ENCODE data around the gene NTM.
"Not testable (repeated sequence)": the region's sequence is repeated elsewhere in the genome, so short reads cannot be mapped to it uniquely, and the experiment has no call there.

NTM gene

DNA sequence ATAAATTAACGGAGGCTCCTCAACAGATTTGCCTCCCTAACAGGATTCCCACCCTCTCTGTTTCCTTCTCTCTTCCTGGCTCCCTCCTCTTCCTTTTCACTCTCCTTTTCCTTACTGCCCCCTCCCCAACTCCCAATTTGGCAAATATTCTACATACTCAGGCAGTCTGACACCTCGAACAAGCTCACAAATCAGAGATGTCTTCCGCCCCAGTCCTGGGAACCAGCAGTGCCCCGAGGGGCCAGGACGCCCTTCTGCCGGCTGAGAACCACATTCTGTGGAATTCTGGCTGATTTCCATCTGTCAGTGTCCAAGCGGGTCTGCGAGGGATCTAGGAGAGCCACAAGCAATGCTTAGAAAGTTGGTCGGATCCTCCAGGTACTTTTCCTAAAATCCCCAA lies 94.0 kb downstream of the NTM start:
- DNase-seq, result no peak

DNA sequence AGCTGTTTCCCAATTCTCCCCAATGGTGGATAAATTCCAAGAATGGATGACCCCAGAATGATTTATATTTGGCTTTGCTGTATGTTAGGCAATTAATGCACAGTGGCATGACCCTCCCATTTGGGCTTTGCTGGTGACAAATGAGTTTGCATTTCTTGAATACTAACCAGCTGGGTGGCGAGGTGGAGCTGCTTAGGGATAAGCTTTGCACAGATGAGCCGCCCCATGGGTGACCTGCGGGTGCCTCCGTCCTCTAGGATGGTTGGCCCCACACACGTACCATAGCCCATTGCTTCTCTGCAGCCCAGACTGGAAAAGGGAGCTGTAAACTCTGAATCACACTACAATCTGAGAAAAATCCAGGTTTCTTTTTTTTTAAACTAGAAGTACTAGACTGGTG lies 94.6 kb downstream of the NTM start:
- DNase-seq, result no peak

DNA sequence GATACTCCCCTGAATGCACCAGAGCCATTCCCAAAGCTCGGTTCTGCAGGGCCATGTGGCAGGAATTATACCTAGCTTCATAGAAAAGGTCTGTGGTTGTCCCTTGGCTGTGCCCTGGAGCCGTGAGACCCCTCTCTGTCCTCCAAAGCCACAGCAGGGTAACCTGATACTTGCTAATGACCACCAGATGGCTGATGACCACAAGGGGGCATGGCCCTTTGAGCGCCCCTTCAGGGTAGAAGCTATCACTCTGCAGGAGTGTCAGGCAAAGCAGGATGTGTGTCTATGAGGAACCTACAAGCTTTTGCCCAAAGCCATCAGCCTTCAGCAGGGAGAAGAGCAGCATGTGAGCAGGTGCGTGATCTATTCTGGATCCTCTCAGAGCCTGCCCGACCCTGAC lies 95.3 kb downstream of the NTM start:
- DNase-seq, result no peak

DNA sequence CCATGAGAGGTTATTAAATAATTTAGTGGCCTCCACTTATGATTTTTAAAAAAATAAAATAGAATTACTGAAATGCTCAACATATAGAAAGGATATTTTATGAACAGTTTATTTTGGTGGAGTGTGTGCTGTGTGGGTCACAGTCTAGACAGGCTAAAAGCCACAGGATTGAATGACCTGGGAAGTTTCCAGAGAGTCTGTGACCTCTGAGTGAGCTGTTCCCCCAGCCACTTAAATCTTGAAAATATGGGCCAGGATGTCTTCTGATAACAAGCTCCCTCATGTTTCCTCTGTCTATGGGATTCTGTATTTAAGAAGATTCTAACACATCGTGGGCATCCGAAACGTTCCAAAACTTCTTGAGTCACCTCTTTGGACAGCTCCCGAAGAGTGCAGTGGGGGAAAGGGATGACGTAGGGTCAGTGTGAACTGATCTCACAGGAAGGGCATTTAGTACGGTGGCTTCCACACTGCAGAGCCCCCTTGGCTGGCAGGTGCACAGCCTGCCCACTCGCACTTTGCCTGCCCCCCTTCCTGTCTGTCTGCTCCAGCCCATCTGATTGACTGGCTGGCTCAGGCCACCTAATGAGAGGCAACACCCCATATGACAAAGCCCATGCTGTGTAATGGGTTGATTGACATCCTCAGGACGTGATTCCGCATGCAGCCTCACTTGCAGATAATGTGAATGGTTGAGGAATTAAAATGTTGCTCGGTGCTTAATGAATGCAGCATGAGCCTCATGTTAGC lies 97.4 kb downstream of the NTM start:
- DNase-seq, result no peak

DNA sequence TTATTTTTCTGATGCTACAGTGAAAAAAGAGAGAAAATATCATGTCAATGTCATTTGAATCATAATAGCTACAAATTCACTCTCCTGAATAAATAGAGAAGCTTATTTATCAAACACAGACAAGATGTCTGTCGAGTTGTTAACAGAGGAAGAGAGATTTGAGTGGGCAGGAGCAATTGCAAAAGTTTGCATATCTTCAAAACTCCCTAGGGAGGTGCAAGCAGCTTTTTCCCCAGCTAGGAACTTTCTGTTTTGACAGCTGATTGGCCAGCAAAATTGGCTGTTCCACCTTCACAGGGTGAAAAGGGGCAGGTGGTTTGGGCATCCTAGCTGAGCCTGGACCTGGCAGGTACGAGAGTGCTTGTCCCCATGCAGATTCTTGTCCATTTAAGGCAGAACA lies 98.2 kb downstream of the NTM start:
- no peak for DNase-seq

DNA sequence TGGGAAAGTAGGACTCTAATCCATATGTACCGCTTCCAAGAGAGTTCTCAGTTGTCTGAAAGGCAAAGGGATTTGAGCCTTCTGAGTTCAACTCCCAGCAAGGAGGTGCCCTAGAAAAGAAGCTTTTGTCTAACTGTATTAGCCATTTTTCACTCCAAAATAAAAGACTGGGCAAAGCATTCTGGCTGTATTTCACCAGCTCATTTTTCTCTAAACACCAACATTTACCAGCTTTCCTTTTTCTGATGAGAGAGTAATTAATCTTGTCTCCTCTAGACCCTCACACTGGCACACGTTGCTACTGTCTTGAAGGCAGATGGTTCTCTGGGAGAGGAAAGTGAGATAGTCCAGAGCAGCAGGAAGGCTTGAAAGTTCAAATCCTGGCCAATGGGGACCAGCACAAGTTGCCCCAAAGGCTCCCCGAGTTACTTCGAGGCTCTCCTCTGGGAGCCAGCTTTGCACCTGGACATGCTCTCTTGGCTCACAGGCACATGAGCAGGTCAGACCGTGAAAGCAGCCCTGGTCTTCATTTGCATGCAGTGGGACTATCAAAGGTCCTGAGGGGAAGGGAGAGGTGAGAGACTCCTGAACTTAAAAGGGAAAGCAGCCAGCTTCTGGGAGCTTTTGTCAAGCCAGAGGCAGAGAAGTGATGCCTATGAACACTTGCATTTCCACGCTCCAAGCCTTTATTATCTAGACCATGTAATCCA lies 100.0 kb downstream of the NTM start:
- no peak for DNase-seq

DNA sequence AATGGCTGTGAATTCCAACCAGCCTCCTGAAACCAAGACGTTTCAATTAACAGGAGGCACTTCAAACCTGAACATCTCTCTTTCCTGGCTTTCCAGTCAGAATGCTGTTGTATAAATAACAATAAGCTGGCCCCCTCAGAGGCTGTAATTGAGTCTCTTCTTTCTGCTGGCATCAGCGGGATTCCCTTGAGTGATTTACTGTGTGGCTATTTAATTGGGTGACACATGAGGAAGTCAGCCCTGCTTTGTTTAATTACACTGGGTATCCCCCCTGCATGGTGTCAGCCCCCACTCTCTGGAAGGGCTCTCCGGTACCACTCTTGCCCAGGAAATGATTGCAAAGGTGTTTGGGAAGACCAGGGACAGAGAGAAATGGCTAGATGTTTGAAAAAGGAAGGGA lies 101.6 kb downstream of the NTM start:
- DNase-seq, result no peak

DNA sequence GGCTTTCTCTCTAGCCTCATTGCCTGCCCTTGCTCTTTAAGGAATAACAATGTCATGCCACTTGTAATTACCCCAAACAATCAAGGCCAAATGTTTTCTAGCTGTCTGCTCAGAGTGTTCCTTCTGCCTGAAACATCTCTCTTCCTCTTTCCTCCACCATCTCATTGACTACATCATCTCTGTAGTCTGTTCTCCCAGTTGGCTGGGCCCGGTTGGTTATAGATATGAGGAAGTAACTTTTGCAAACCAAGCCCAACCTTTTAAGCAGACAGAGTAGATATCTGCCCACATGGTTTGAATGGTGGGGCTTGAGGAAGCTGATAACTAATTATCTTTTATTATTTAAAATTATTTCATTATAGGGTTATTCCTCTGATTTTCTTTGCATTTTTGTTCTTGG lies 104.5 kb downstream of the NTM start:
- DNase-seq, result no peak

DNA sequence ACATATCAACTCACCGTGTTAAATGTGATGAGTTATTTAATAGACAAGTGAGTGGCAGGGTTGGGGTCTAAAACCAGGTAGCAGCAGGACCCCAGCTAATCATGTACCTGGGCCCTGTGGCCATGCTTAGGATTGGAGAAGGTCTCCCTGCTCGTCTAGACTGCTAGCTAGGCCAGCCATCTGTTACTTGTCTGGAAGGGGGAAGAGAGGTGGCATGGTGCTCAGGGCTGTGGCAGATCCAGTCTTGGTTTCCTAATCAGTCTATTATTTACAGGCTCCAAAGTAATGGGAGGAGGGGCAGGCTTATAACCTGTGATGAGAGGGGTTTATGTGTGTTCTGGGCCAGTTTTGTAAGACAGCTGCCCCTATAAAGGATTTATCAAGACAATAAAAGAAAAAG lies 105.9 kb downstream of the NTM start:
- no peak for DNase-seq

DNA sequence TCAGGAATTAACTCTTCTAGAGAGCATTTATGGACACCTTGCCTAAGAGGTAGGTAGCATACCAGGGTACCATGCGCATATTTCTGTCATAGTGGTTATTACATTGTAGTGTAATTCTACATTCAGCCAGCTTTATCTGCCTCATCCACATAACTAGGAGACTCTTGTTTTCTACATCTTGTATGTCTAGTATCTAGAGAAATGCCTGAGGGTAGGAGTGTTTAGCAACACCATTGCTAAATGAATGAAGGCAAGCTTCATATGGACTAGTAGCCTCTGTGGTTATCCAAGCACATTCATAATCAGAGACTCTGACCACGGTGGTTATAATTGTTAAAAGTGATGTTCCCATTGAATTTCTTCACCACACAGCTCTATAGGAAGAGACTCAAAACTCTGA lies 107.9 kb downstream of the NTM start:
- DNase-seq, result no peak

DNA sequence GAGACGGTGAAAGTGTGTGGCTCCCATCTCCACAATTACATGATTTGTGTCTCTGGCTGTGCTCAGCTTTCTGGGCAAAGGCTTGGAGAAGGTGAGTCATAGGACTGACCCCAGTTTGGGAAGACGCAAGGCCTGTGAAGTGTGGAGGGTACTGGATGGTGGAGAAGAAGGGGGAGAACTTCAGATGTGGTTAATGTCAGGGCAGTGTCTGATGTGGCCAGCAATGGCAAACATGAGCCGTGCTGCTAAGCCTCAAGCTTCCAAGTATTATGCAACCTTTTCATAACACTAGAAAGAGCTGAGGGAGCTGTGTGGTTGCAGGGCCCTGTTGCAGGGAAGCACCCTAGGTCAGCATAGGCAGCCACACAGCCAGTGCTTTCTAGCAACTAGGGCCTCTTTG lies 110.9 kb downstream of the NTM start:
- no peak for DNase-seq

DNA sequence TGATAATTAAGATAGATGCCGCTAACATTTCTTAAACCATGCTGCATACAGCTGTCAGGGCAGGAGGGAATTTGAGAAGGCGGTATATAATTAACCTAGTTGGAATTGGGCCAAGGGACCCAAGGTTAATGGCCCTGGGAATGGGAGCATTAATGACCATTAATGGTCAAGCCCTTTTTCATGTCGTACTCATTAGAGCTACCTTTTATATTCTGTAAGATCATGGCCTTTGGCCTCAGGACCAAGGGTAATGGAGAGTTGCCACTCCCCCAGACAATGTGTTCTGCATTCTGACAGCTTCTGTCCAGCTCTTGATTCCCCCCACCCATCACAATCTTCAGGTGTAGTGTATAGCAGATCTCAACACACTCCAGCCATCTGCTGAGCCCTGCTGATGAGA lies 111.6 kb downstream of the NTM start:
- DNase-seq, result no peak

DNA sequence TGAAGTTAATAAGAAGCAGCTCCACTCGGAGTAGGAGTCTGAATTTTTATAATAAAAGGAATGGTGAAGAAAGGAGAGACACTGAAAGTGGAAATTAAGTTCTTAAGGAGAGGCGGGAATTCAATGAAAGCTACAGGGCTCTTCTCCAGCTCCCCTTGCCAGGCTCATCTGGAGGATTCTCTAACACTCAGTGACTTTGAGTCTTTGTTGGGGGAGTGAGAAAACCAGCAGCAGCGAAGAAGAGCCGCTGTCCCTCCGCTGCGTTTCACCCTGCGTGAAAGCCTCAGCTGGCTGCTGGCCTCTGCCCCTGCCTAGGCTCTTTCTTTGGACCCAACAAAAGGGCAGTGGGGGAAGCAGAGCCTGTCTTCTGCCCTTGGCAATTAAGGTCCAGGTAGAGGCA lies 113.0 kb downstream of the NTM start:
- no peak for DNase-seq

DNA sequence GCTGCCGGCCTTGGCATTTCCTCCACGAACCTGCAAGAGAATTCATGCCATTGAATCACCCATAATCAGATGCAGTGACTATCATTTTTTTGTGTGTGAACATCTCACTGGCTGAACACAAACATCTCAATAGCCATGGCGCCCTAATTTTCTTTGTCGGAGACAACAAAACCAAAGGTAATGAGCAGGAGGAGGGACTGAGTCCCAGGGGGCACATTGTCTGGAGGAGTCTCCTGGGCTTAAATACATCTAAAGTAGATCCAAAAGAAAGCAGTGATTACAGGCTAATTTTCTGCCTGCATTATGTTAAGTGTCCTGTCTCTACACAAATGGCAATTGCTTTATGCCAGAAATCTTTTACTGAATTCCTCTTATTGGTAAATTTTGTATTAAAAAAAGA lies 113.5 kb downstream of the NTM start:
- no peak for DNase-seq

DNA sequence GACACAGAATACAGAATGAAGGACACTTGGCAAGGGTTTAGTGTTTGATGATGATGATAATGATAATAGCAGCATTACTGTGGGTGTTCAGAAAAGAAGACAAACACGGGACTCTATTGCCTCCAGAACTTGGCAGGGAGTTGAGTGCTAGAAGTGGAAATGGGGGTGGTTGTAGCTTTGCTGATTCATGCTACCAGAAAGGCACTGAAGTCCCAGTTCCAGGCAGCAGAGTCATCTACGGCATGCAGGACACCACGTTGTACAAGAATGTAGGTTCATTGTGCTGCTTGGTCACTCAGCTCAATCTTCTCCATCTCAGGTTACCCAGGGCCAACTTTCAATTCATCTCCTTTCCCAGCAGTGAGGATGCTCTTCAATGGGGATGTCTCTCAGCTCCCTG lies 115.7 kb downstream of the NTM start:
- DNase-seq, result no peak

DNA sequence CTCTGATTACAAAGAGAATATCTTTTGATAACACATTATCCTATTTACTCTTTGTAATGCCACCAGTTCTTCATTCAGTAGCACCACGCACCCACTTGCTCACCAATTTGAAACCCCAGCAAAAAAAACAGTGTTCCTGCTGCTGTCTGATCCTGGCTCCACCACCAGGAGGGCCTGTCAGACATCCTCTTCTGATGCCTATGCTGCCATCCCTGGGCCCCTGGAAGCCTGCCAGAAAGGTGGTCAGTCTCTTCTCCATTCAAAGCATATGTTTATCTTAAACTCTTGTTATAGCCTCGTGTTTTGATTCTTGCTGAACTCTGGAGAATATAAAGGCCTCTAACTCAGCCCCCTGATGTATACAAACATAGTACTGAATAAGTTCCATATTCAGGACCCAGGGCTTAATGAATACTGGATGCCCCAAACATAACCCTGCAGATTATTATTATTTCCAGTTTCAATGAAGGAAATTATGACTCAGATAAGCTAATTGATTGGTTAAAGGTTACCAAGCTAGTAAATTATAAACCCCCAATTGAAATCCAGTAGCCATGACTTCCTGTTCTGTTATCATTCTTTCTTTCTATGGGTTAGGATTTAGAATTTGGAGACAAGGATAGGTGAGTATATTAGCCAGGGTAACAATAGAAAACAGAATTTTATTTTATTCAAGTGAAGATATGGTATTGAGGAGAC lies 116.7 kb downstream of the NTM start:
- no peak for DNase-seq

DNA sequence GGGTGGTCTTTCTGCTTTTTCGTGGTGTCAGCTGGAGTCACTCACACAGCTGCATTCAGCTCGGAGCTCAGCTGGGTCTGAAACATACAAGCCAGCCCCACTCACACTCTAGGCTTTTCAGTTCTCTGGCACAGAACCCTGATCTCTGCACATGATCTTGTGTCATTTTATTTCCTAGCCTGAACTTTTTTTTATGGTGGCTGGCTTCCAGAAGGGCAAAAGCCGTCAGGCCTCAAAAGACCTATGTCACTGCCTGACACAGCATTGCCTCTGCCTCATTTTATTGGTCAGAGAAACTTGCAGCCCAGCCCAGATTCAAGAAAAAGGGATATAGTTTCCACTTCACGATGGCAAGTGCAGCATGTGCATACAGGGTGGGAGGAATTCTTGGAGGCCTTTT lies 117.8 kb downstream of the NTM start:
- no peak for DNase-seq

DNA sequence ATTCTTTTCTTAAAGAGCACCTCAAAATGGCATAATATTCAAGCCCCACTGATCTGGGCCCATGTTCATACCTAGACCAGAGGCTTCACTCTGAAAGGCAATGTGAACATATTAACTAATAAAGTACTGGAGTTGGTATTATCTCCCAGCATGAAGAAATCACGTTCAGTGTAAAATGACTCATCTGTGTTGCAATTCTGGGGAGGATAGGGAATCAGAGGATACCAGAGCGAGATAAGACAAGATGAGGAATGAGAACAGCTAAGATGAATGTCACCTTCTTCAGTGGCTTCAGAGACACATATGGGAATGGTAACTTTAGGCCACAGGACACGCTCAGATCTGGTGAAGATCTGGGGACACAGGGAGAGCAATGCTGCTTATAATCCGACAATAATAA lies 121.1 kb downstream of the NTM start:
- DNase-seq, result no peak

DNA sequence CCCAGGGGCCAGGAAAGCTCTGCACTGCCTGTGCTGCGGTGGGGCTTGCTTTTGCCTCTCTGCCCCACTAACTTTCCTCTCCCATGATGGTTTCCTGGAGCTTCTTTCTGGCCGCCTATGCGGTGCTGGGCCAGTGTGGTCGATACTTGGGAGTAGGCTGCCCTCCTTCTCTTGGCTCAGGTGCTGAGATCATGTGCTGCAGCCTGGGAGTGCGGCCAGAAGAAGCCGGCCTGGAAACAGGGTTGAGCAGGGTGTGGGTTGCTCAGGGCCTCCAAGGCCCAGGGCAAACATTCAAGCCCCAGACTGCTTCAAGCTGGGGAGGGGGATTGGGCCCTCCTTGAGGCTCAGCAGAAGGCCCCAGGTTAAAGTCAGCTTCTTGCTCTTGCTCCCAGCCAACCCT lies 125.0 kb downstream of the NTM start:
- no peak for DNase-seq

DNA sequence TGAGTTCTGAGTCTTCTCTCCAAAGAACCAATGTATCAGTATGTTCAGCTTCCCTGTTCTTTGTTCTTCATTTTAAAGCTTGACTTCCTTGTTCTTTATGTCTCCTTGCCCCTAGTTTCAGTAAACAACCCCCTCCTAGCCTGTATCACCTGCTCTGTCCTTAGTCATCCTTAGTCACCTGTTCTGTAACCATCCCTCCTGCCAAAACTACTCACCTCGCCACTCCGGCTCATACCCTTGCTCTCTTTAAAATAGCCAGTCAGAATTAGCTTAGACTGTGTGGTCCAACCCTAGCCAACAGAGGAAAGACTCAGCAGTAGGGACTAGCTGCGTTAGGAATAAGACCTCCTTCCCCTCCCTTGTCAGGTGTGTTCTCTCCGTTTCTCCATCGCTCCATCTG lies 127.3 kb downstream of the NTM start:
- not testable (repeated sequence) for DNase-seq

DNA sequence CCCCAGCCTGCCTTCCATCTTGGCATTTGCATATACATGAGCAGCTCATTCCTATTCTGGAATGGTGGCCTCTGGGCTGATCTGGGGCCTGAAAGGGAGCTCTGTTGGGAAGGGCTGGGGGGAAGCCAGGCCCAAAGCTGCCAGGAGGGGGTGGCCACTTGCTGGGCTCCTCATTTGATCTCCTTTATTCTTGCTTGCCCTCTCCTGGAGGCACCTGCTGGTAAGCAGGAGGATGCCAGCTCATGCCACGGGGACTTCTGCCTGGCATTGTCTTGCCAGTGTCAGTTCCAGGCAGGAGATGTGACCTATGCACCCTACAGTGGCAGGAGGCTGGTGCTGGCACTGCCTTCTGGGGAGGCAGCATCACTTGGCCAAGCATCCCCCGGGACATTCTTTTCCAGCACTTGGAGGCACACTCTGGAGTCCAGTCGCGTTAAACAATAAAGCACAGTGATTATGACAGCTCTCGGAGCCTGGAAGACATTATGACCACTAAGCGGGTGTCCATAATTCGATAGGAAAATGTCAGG lies 128.3 kb downstream of the NTM start:
- DNase-seq, result no peak

DNA sequence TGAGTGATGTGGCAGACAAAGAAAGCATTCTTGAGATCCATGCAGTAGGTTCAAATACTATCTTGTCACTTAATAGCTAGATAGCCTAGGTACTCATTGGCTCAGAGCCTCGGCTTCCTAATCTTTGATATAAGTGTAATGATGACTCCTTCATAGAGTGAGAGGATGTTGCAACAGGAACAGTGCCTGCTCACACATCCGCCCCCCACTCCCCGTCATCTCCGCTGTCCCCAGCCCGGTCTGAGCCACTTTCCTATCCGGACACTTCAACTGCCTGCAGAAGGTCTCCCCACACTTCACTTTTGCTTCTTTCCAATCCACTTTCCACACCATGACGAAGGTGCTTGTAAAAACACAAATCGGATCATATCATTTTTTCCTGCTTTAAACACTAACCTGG lies 128.8 kb downstream of the NTM start:
- no peak for DNase-seq

DNA sequence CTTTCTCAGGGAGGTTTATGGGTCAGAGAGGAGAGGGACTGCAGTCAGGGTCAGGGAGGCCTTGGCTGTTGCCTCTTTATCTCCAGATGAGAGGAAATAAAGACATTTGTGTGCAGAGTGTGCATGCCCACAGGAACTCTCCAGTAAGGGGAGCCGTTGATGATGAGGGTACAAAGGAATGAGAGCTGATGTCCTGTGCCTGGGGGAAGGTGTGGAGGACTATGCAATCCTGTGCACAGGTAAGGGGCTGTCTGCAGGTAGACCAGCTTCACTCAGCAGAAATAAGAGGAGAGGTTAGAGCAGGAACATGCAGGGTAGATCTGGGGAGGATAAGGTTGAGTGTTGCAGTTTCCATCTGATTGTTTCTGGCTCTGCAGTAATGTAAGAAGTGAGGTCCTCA lies 132.6 kb downstream of the NTM start:
- DNase-seq, result no peak
